Jurkat, Clone E6-1 (cell line): ENCODE results near the gene MSH5.
"Not testable (repeated sequence)": the region's sequence is repeated elsewhere in the genome, so short reads cannot be mapped to it uniquely, and the experiment has no call there.

Experiments used
- DNase-seq: peaks from one replicate; pipeline ENCODE4 v3.0.0-alpha.2; 2011; ENCODE audit warnings: low read depth, low spot score
- H3K4me3 ChIP-seq: 2 replicates; pipeline ENCODE4 v1.5.1; 2011; ENCODE audit warnings: mild to moderate bottlenecking, low read length, control low read depth, moderate library complexity

MSH5 gene

GRCh38 chr6:31784098-31784925, 44.5 kb downstream of the MSH5 start:
- no peak overlapping the region for H3K4me3 ChIP-seq
- DNase-seq: no peak

DNA sequence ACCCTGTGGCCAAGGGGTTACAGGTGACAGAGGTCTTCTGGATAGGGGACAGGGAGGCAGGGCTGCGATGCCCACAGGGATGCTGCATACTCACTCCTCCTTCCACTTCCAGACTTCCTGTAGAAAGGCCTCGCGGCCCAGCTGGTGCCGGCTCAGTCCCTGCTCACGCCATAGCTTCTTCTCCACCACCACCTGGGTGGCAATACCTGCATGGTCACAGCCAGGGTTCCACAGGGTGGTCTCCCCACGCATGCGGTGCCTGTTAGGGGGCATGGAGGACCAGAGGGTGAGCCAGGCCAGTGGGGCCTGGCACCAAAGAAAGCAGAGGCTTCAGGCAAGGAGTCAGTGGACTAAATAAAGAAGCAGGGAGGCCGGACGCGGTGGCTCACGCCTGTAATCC, 45.7 kb downstream of the MSH5 start:
- DNase-seq: no peak

DNA sequence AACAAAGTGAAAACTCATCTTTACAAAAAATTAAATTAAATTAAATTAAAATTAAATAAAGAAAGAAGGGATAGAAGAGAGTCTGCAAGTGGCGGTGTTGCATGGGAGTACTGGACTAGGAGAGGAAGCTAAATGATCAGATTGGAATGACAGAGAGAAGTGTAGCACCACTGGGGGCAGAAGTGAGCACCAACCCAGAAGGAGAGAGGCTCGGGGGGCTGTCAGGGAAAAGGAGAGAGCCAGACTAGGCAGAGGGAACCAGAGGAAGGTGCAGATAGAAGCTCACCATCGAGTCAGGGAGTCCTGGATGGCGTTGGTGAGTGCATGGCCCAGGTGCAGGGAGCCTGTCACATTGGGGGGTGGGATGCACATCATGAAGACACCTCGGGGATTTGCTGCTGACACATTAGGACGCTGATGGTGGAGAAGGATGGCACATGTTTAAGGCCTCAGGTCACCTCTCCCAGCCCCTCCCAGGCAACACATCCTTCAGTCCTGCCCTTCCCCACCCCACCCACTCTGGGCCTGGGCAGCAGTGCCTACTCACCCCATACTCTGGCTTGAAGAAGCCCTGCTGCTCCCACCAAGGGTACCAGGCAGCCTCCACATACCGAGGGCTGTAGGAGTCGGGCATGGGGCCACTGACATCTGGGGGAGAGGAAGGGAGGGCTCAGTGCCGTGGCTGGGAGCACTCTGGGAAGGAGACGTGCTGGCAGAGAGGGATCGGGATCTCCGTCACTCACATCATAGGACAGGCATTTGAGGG, 51.7 kb downstream of the MSH5 start:
- DNase-seq: no peak
- H3K4me3 ChIP-seq: no peak overlapping the region

More for the DNA sequence above, 45.7 kb downstream of the MSH5 start:
- no peak overlapping the region for H3K4me3 ChIP-seq

DNA sequence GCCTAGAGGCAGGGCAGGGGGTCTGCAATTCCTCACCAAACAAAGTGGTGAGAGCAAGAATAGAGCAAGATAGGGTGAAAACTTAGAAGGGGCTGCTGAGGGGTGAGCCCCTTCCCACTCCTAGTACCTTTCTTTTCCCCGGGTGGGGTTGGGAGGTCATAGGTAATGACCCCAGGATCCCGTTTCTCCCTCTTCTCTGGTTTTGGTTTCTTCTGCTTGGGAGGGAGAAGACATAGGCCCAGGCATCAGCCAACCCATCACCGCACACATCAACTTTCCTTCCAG, 52.2 kb downstream of the MSH5 start:
- no peak for DNase-seq
- no peak overlapping the region for H3K4me3 ChIP-seq

DNA sequence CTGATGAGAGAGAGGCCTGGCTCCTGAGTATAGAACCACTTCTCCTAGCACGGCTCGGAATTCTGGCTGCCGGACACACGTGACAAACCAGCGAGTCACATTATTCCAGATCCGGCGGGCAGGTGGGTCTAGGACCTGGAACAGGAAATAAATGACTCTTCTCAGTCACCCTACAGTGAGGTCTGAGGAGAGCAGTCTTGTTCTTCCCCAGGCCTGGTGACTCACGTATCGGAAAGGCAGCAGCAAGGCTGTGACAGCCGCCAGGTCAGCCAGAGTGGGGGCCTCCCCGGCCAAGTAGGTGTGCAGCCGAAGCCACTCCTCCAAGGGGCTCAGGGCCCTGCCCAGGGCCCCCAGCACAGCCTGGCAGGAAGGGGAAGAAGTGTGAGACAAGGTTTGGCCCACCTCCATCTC, 53.0 kb downstream of the MSH5 start:
- no peak overlapping the region for H3K4me3 ChIP-seq
- no peak for DNase-seq

- not testable (repeated sequence) for DNase-seq
- peak overlapping the region; percentile 99 for H3K4me3 ChIP-seq
Observed at GRCh38 chr6:31793927-31794245, 54.1 kb downstream of the MSH5 start.

GRCh38 chr6:31794294-31794865, 54.6 kb downstream of the MSH5 start:
- DNase-seq: no peak
- H3K4me3 ChIP-seq: peak overlapping the region; percentile 99

DNA sequence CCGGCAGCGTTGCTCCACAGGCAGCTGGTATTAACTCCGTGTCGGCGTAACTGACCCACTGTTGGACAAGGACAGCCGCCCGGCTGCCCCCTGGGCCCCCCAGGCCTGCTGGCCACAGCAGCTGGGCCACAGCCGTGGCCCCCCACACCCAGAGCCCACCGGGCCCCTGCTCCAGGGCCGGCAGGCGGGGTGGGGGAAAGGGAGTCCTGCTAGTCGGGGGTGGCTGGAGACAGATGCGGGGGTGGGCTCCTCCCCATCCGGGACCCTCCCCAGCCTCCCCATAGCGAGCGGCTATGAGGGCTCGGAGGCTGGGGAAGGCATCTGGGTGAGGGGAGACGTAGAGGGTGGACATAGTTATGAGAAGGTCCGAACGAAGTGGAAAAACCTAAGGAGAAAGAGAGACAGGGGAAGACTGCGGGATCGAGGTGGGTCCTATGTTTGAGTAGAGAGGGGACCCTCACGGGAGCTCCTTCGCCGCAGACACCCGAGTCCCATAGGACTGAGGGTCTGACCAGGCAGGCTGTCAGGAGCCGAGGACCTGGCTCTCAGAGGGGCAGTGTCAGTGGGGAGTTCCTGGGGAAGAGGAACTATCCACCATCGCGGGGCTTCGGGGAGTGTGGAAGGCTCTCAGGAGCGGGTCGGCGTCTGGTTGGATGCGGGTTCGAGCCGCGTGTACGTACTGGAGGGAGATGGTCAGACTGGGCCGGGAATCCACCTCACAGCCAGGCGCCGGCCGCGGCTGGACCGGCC, 55.2 kb downstream of the MSH5 start:
- DNase-seq: no peak
- peak overlapping the region; percentile 99 for H3K4me3 ChIP-seq

GRCh38 chr6:31795616-31796298, 56.0 kb downstream of the MSH5 start, which contains the start of gene VARS1:
Gene VARS1 (minus strand): TSS chr6:31795752. CDS start chr6:31795217, 535 bp downstream.
- H3K4me3 ChIP-seq: peak within 1 kb of the TSS; percentile 99
- DNase-seq: peak; percentile 72

GRCh38 chr6:31796993-31797385, 57.2 kb downstream of the MSH5 start:
- H3K4me3 ChIP-seq: no peak overlapping the region
- DNase-seq: no peak

DNA sequence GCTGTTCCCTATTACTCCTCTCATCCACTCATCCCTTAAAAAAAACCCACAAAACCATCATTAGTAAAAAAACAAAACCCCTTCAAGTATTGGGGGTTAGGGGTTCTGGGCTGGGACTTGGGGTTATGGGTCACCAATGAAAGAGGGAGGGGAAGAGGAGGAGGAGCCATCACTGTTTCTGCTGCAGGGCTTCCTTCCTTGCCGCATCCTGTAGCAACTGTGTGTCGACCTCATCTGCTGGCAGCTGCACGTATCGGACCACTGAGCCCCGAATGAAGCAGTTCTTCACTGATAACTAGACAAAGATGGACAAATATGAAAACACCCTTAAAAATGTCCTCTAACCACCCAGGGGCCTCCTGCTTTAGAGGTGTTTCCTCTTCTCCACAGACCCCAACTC, 57.8 kb downstream of the MSH5 start:
- peak; percentile 87 for DNase-seq

DNA sequence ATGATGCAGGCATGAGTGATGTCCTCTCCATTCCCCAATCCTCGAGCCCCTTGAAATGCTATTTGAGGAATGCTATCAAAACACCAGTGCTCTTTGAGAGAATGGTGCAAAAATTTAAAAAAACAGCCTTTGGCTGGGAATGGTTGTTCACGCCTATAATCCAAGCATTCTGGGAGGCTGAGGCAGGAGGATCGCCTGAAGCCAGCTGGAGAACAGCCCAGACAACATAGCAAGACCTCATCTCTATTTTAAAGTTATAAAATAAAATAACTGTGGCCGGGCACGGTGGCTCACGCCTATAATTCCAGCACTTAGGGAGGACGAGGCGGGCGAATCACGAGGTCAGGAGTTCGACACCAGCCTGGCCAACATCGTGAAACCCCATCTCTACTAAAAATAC, 60.0 kb downstream of the MSH5 start:
- DNase-seq: no peak
- no peak overlapping the region for H3K4me3 ChIP-seq

More for the DNA sequence above, 57.8 kb downstream of the MSH5 start:
- peak overlapping the region; percentile 33 for H3K4me3 ChIP-seq

GRCh38 chr6:31801031-31801927, 61.5 kb downstream of the MSH5 start:
- DNase-seq: not testable (repeated sequence)

DNA sequence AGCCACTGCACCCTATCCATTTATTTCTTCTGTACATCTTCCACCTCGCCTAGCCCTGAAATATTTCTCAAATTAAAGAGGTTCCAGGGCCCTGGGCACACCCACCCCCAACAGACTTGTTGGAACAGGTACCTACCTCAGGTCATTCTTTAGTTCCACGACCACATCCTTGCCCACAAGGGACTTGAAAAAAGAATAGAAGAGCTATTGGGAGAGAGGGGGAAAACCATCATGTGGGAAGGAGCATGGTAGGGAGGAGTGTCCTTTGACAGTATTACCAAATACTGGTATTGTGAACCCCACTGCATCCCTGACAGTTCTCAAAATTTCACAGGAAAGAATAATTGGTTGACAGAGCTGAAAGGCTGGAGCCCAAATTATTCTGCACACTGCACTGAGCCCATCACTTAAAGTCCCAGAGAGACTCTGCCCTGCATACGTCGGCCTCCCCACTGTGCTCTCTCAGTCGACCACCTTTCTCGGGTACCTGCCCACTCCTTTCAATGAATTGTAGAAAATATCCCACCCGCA, 66.2 kb downstream of the MSH5 start:
- no peak for DNase-seq
- peak overlapping the region; percentile 98 for H3K4me3 ChIP-seq

More at GRCh38 chr6:31801031-31801927, 61.5 kb downstream of the MSH5 start:
- not testable (repeated sequence) for H3K4me3 ChIP-seq

DNA sequence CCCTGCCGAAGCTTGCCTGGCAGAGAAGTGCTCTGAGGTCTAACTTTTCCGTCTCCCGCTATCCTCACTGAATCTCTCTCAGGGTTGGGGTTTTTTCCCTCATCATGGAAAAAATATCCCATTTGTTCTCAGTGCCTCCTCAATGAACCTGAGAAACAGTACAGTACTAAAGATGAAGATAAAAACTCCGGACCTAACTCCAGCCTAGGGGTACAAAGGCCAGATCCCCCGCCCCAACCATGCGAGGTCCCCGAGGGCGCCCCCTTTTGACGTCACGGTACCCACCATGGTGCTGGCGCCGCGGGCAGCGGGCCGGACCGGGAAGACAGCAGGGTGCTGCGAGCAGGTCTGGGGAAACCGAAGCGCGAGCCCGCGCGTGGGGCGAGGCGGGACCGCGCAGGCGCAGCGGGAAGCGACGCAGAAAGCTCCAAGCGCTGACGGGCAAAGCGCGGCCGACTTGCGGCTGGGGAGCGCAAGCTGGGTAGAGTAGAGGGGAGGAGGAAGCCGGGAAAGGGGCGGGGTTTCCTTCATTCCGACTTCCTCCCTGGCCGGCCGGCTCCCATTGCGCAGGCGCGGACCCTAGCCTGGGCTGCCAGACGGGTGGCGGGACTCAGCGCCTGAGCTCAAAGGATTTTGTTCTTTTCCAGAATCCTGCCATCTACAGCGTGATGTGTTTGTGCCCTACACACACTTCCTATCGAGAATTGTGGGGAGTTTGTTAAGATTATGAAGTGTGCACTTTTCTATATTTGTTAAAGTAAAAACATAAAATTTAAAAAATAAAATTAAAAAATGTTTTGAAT, 66.9 kb downstream of the MSH5 start, which contains the start of gene LSM2:
Gene LSM2 (minus strand): TSS at position 497 of the 803 bp plus-strand sequence. CDS start 209 bp downstream, at position 288.
- H3K4me3 ChIP-seq: peak within 1 kb of the TSS; percentile 98
- DNase-seq: peak; percentile 92

- not testable (repeated sequence) for DNase-seq, H3K4me3 ChIP-seq
Observed at GRCh38 chr6:31808599-31808998, 68.8 kb downstream of the MSH5 start.

DNA sequence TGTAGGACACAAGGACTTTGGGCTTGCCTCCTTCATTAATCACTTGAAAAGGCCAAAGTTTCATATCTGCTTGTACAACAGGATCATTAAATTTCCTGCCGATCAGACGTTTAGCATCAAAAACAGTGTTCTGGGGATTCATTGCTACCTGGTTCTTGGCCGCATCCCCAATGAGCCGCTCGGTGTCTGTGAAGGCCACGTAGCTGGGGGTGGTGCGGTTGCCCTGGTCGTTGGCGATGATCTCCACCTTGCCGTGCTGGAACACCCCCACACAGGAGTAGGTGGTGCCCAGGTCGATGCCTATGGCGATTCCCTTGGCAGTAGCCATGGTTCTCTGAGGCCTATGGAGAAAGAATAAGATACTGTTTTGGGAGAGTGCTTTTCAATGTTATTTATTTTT, 71.8 kb downstream of the MSH5 start:
- DNase-seq: no peak
- no peak overlapping the region for H3K4me3 ChIP-seq
